ENCODE measurements around the gene IRS2.
"Not testable (repeated sequence)": the region's sequence is repeated elsewhere in the genome, so short reads cannot be mapped to it uniquely, and the experiment has no call there.

Gene IRS2

GRCh38 chr13:109737606-109738005 is 48.8 kb downstream of the IRS2 start:
- Histone ChIP-seq H3K4me3 (ENCODE audit: low read depth in 1 of 2, low read length in 2 of 2) (no peak overlapping the region), H3K9me3 (ENCODE audit: low read length) (no peaks in the 10 kb centered on the region), H3K27me3 (ENCODE audit: control insufficient read depth in 1 of 2, insufficient read depth in 2 of 2, low read length in 2 of 2) (no peaks in the 10 kb centered on the region), H3K27ac (ENCODE audit: low read depth, low read length) (no peak overlapping the region), H3K36me3 (ENCODE audit: insufficient read depth, low read length) (no peaks in the 10 kb centered on the region), H3K9ac (ENCODE audit: low read length) (no peak overlapping the region), H3K4me1 (ENCODE audit: insufficient read depth, low read length) (no peaks in the 10 kb centered on the region)

GRCh38 chr13:109737046-109737573 is 49.3 kb downstream of the IRS2 start:
- Histone ChIP-seq H3K27me3 (ENCODE audit: control insufficient read depth in 1 of 2, insufficient read depth in 2 of 2, low read length in 2 of 2) (no peaks in the 10 kb centered on the region), H3K9ac (ENCODE audit: low read length) (no peak overlapping the region), H3K36me3 (ENCODE audit: insufficient read depth, low read length) (no peaks in the 10 kb centered on the region), H3K4me1 (ENCODE audit: insufficient read depth, low read length) (no peaks in the 10 kb centered on the region), H3K27ac (ENCODE audit: low read depth, low read length) (no peak overlapping the region), H3K4me3 (ENCODE audit: low read depth in 1 of 2, low read length in 2 of 2) (no peak overlapping the region), H3K9me3 (ENCODE audit: low read length) (no peaks in the 10 kb centered on the region)

- H3K27ac ChIP-seq (ENCODE audit: low read depth, low read length) = no peak overlapping the region
- H3K9me3 ChIP-seq (ENCODE audit: low read length) = no peaks in the 10 kb centered on the region
- H3K9ac ChIP-seq (ENCODE audit: low read length) = no peak overlapping the region
- H3K4me1 ChIP-seq (ENCODE audit: insufficient read depth, low read length) = no peaks in the 10 kb centered on the region
- H3K36me3 ChIP-seq (ENCODE audit: insufficient read depth, low read length) = no peaks in the 10 kb centered on the region
- H3K27me3 ChIP-seq (ENCODE audit: control insufficient read depth in 1 of 2, insufficient read depth in 2 of 2, low read length in 2 of 2) = no peaks in the 10 kb centered on the region
- H3K4me3 ChIP-seq (ENCODE audit: low read depth in 1 of 2, low read length in 2 of 2) = no peak overlapping the region
Measured at GRCh38 chr13:109735436-109735966, 50.9 kb downstream of the IRS2 start.

GRCh38 chr13:109734002-109734785 is 52.2 kb downstream of the IRS2 start:
- Histone ChIP-seq H3K9me3 (ENCODE audit: low read length) (no peaks in the 10 kb centered on the region), H3K4me3 (ENCODE audit: low read depth in 1 of 2, low read length in 2 of 2) (no peak overlapping the region), H3K4me1 (ENCODE audit: insufficient read depth, low read length) (no peaks in the 10 kb centered on the region), H3K27ac (ENCODE audit: low read depth, low read length) (no peak overlapping the region), H3K27me3 (ENCODE audit: control insufficient read depth in 1 of 2, insufficient read depth in 2 of 2, low read length in 2 of 2) (no peaks in the 10 kb centered on the region), H3K9ac (ENCODE audit: low read length) (no peak overlapping the region), H3K36me3 (ENCODE audit: insufficient read depth, low read length) (no peaks in the 10 kb centered on the region)

- Histone ChIP-seq H3K4me1 (ENCODE audit: insufficient read depth, low read length) (no peaks in the 10 kb centered on the region), H3K9ac (ENCODE audit: low read length) (no peak overlapping the region), H3K27me3 (ENCODE audit: control insufficient read depth in 1 of 2, insufficient read depth in 2 of 2, low read length in 2 of 2) (no peaks in the 10 kb centered on the region), H3K27ac (ENCODE audit: low read depth, low read length) (no peak overlapping the region), H3K4me3 (ENCODE audit: low read depth in 1 of 2, low read length in 2 of 2) (no peak overlapping the region), H3K9me3 (ENCODE audit: low read length) (no peaks in the 10 kb centered on the region), H3K36me3 (ENCODE audit: insufficient read depth, low read length) (no peaks in the 10 kb centered on the region)
Measured at GRCh38 chr13:109733550-109733949, 52.8 kb downstream of the IRS2 start.

- H3K4me1 ChIP-seq (ENCODE audit: insufficient read depth, low read length); H3K27ac ChIP-seq (ENCODE audit: low read depth, low read length); H3K27me3 ChIP-seq (ENCODE audit: control insufficient read depth in 1 of 2, insufficient read depth in 2 of 2, low read length in 2 of 2); H3K9me3 ChIP-seq (ENCODE audit: low read length); H3K36me3 ChIP-seq (ENCODE audit: insufficient read depth, low read length); H3K4me3 ChIP-seq (ENCODE audit: low read depth in 1 of 2, low read length in 2 of 2); H3K9ac ChIP-seq (ENCODE audit: low read length): not testable (repeated sequence)
Measured at GRCh38 chr13:109732470-109733170, 53.8 kb downstream of the IRS2 start.

- no peak overlapping the region for H3K27ac ChIP-seq (ENCODE audit: low read depth, low read length)
- no peaks in the 10 kb centered on the region for H3K4me1 ChIP-seq (ENCODE audit: insufficient read depth, low read length)
- no peak overlapping the region for H3K9ac ChIP-seq (ENCODE audit: low read length)
- no peaks in the 10 kb centered on the region for H3K27me3 ChIP-seq (ENCODE audit: control insufficient read depth in 1 of 2, insufficient read depth in 2 of 2, low read length in 2 of 2)
- no peaks in the 10 kb centered on the region for H3K36me3 ChIP-seq (ENCODE audit: insufficient read depth, low read length)
- no peak overlapping the region for H3K4me3 ChIP-seq (ENCODE audit: low read depth in 1 of 2, low read length in 2 of 2)
- H3K9me3 ChIP-seq (ENCODE audit: low read length) = no peaks in the 10 kb centered on the region
Measured at GRCh38 chr13:109730812-109731335, 55.5 kb downstream of the IRS2 start.

- no peak overlapping the region for H3K4me3 ChIP-seq (ENCODE audit: low read depth in 1 of 2, low read length in 2 of 2)
- no peaks in the 10 kb centered on the region for H3K36me3 ChIP-seq (ENCODE audit: insufficient read depth, low read length)
- no peaks in the 10 kb centered on the region for H3K4me1 ChIP-seq (ENCODE audit: insufficient read depth, low read length)
- no peaks in the 10 kb centered on the region for H3K9me3 ChIP-seq (ENCODE audit: low read length)
- no peaks in the 10 kb centered on the region for H3K27me3 ChIP-seq (ENCODE audit: control insufficient read depth in 1 of 2, insufficient read depth in 2 of 2, low read length in 2 of 2)
- no peak overlapping the region for H3K9ac ChIP-seq (ENCODE audit: low read length)
- no peak overlapping the region for H3K27ac ChIP-seq (ENCODE audit: low read depth, low read length)
Measured at GRCh38 chr13:109728791-109729731, 57.3 kb downstream of the IRS2 start.

- H3K27ac ChIP-seq (ENCODE audit: low read depth, low read length) = no peak overlapping the region
- no peaks in the 10 kb centered on the region for H3K27me3 ChIP-seq (ENCODE audit: control insufficient read depth in 1 of 2, insufficient read depth in 2 of 2, low read length in 2 of 2)
- no peak overlapping the region for H3K4me3 ChIP-seq (ENCODE audit: low read depth in 1 of 2, low read length in 2 of 2)
- H3K9ac ChIP-seq (ENCODE audit: low read length) = no peak overlapping the region
- H3K9me3 ChIP-seq (ENCODE audit: low read length) = no peaks in the 10 kb centered on the region
- no peaks in the 10 kb centered on the region for H3K36me3 ChIP-seq (ENCODE audit: insufficient read depth, low read length)
- no peaks in the 10 kb centered on the region for H3K4me1 ChIP-seq (ENCODE audit: insufficient read depth, low read length)
Measured at GRCh38 chr13:109728061-109728460, 58.3 kb downstream of the IRS2 start.

- Histone ChIP-seq H3K27me3 (ENCODE audit: control insufficient read depth in 1 of 2, insufficient read depth in 2 of 2, low read length in 2 of 2) (no peaks in the 10 kb centered on the region), H3K9me3 (ENCODE audit: low read length) (no peaks in the 10 kb centered on the region), H3K4me3 (ENCODE audit: low read depth in 1 of 2, low read length in 2 of 2) (no peak overlapping the region), H3K36me3 (ENCODE audit: insufficient read depth, low read length) (no peaks in the 10 kb centered on the region), H3K9ac (ENCODE audit: low read length) (no peak overlapping the region), H3K4me1 (ENCODE audit: insufficient read depth, low read length) (no peaks in the 10 kb centered on the region), H3K27ac (ENCODE audit: low read depth, low read length) (no peak overlapping the region)
Measured at GRCh38 chr13:109727251-109727650, 59.1 kb downstream of the IRS2 start.
